Neutrophil (primary cell): Measurements from ENCODE around the gene CPXM2.

Experiments
- H3K27ac ChIP-seq: fragments of 200-600 bp; sonication (generic); 2 replicates; pipeline ENCODE4 v1.5.1; 2016; ENCODE audit warnings: mild to moderate bottlenecking, moderate library complexity
- H3K27me3 ChIP-seq: fragments of 200-600 bp; sonication (generic); 2 replicates; pipeline ENCODE4 v1.6.0; 2016; ENCODE audit warnings: mild to moderate bottlenecking
- H3K36me3 ChIP-seq: fragments of 200-600 bp; sonication (generic); 2 replicates; pipeline ENCODE4 v1.5.1; 2017
- H3K4me1 ChIP-seq, 2 experiments: fragments of 200-600 bp in 1 of 2; sonication (generic) in 1 of 2; 1 replicate in 1 of 2; 2 replicates in 1 of 2; pipeline versions ENCODE4 v1.5.1 to v1.6.1; 2013 to 2016; ENCODE audit warnings: low read depth in 1 of 2, low read length in 1 of 2, mild to moderate bottlenecking in 1 of 2, moderate library complexity in 1 of 2; ENCODE audit not compliant: control insufficient read depth in 1 of 2, insufficient read depth in 1 of 2
- H3K4me3 ChIP-seq, 2 experiments: fragments of 200-600 bp in 1 of 2; sonication (generic) in 1 of 2; 1 replicate in 1 of 2; 2 replicates in 1 of 2; pipeline ENCODE4 v1.5.1; 2013 to 2016; ENCODE audit warnings: low read depth in 1 of 2, low read length in 1 of 2, mild to moderate bottlenecking in 1 of 2, moderate library complexity in 1 of 2
- H3K9me3 ChIP-seq: fragments of 200-600 bp; sonication (generic); 2 replicates; pipeline ENCODE4 v1.5.1; 2016
- TF ChIP-seq, protein P1 (sequence below): fragments of 200-600 bp; sonication (generic); IDR thresholded peaks from 2 replicates; pipeline ENCODE4 v1.5.1; 2016; ENCODE audit warnings: antibody characterized with exemption

The CPXM2 gene

GRCh38 chr10:123869020-123869414 lies 22.6 kb downstream of the CPXM2 start:
- Histone ChIP-seq H3K27me3 (no peaks in the 10 kb centered on the region), H3K9me3 (no peaks in the 10 kb centered on the region), H3K36me3 (no peaks in the 10 kb centered on the region), H3K27ac (no peak overlapping the region), H3K4me1 (no peaks in the 10 kb centered on the region), H3K4me3 (no peak overlapping the region)
- TF ChIP-seq, protein P1, sequence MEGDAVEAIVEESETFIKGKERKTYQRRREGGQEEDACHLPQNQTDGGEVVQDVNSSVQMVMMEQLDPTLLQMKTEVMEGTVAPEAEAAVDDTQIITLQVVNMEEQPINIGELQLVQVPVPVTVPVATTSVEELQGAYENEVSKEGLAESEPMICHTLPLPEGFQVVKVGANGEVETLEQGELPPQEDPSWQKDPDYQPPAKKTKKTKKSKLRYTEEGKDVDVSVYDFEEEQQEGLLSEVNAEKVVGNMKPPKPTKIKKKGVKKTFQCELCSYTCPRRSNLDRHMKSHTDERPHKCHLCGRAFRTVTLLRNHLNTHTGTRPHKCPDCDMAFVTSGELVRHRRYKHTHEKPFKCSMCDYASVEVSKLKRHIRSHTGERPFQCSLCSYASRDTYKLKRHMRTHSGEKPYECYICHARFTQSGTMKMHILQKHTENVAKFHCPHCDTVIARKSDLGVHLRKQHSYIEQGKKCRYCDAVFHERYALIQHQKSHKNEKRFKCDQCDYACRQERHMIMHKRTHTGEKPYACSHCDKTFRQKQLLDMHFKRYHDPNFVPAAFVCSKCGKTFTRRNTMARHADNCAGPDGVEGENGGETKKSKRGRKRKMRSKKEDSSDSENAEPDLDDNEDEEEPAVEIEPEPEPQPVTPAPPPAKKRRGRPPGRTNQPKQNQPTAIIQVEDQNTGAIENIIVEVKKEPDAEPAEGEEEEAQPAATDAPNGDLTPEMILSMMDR = no peak

DNA sequence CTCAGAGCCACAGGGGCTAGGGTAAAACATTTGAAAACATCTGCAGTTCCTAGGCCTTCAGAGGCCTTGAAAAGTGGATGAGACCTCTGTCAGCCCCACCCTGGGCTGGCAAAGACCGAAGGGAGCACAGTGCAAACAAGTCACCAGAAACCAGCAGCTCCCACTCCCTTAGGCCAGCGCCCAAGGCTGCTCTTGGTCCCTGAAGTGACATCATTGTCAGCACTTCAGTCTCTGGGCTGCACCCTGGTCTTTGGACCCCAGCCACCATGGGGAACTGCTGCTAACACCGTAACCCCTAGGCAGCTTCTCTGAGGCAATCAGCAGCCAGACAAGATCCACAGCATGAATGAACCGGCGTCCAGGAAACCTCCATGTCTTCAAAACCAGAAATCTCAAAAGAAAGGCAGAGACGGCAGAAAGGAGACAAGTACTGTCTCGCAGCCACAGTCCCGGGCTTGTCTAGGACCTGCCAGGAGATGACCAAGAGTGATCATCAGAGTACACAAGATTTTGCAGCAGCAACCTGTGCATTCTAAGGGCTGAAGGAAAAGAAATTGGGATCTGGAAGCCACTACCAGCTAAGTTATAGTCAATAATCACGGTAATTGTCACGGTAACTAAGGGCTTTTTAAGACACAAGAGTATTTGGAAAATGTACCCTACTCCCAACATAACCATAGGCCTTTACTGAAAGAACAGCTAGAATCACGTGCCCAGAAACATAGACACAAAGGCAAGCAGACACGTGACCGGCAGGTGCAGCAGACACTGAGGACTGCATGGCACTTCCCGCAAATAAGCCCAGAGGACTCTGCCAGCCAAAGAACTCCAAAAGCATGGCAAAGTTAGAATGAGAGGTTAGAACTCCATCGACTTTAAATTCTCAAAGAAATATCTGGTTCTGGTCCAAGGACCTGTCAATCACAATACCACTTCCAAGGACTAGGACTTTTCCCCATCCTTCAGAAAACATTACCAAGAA lies 23.3 kb downstream of the CPXM2 start:
- Histone ChIP-seq H3K27ac (no peak overlapping the region), H3K4me1 (no peaks in the 10 kb centered on the region), H3K4me3 (no peak overlapping the region), H3K36me3 (no peaks in the 10 kb centered on the region), H3K9me3 (no peaks in the 10 kb centered on the region), H3K27me3 (no peaks in the 10 kb centered on the region)
- TF ChIP-seq, protein P1 = no peak

DNA sequence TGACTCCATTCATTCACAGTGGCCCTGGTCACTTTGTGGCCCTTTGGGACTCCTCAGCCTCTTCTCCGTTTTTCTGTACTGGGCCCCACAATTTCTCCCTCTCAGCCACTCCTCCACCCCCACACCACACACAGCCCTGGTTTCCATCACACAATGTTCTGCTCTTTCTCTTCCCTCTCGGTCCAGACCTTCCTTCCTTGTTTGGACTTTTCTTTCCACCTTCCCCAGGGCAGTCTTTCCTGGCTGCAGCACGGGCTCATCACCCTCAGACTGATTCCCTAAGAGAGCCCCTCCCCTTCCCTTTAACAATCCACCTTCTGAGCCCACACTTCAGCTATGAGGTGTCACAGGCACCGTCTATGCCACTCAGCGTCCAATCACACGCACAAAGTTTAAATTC lies 25.7 kb downstream of the CPXM2 start:
- H3K27ac ChIP-seq = no peak overlapping the region
- H3K27me3 ChIP-seq = no peaks in the 10 kb centered on the region
- TF ChIP-seq, protein P1 = no peak

GRCh38 chr10:123865350-123865749 lies 26.3 kb downstream of the CPXM2 start:
- Histone ChIP-seq H3K9me3 (no peaks in the 10 kb centered on the region), H3K36me3 (no peaks in the 10 kb centered on the region), H3K27ac (no peak overlapping the region), H3K27me3 (no peaks in the 10 kb centered on the region), H3K4me1 (no peaks in the 10 kb centered on the region), H3K4me3 (no peak overlapping the region)
- TF ChIP-seq, protein P1 = no peak

More for the DNA sequence above, 25.7 kb downstream of the CPXM2 start:
- Histone ChIP-seq H3K9me3 (no peaks in the 10 kb centered on the region), H3K36me3 (no peaks in the 10 kb centered on the region), H3K4me3 (no peak overlapping the region), H3K4me1 (no peaks in the 10 kb centered on the region)

GRCh38 chr10:123864923-123865322 lies 26.7 kb downstream of the CPXM2 start:
- Histone ChIP-seq H3K4me3 (no peak overlapping the region), H3K4me1 (no peaks in the 10 kb centered on the region), H3K27ac (no peak overlapping the region), H3K9me3 (no peaks in the 10 kb centered on the region), H3K36me3 (no peaks in the 10 kb centered on the region), H3K27me3 (no peaks in the 10 kb centered on the region)
- TF ChIP-seq, protein P1 = no peak
